Mesothelial cell of epicardium (in vitro differentiated cells): ENCODE measurements around the gene C4BPB. TPM values are rescaled to one million over a fixed set of nuclear protein-coding genes. Genes with fewer than 3 reads are reported as not detected.

Source experiments
- DNase-seq, 2 experiments: peaks; one replicate each; pipeline ENCODE4 v3.0.0; 2021; ENCODE audit warnings: low spot score in 2 of 2; ENCODE audit not compliant: unreplicated experiment in 2 of 2
- H3K27ac Mint-ChIP-seq: 2 replicates; pipeline ENCODE4 v1.8.0; 2021; ENCODE audit warnings: mixed read lengths
- H3K27me3 Mint-ChIP-seq: 2 replicates; pipeline ENCODE4 v1.8.0; 2021; ENCODE audit warnings: low read depth, mixed read lengths
- H3K36me3 Mint-ChIP-seq: 2 replicates; pipeline ENCODE4 v1.8.0; 2021; ENCODE audit warnings: mixed read lengths
- H3K4me1 Mint-ChIP-seq: 2 replicates; pipeline ENCODE4 v1.8.0; 2021; ENCODE audit warnings: mixed read lengths
- H3K4me3 Mint-ChIP-seq: 2 replicates; pipeline ENCODE4 v1.8.0; 2021; ENCODE audit warnings: mild to moderate bottlenecking, moderate library complexity, mixed read lengths
- H3K9me3 Mint-ChIP-seq: 2 replicates; pipeline ENCODE4 v1.8.0; 2021; ENCODE audit warnings: mixed read lengths
- CTCF ChIP-seq: fragments of 200-600 bp; sonication (generic); IDR thresholded peaks from one replicate; pipeline ENCODE4 v1.5.0; 2021; ENCODE audit warnings: antibody characterized with exemption; ENCODE audit not compliant: unreplicated experiment
- total RNA-seq: library from RNA; stranded (reverse); gene quantifications from 3 replicates; pipeline ENCODE4 v1.2.1, GENCODE V29; 2021

The C4BPB gene
- total RNA-seq, 1 donor from 2014 or later = not detected

- no peak overlapping the region for H3K4me3 Mint-ChIP-seq
- no peak for DNase-seq
- no peaks in the 10 kb centered on the region for H3K27me3 Mint-ChIP-seq
- TF ChIP-seq CTCF = no peak
- no peaks in the 10 kb centered on the region for H3K4me1 Mint-ChIP-seq
- peaks cover 7% of the 10 kb centered on the region for H3K9me3 Mint-ChIP-seq
- no peak overlapping the region for H3K27ac Mint-ChIP-seq
- H3K36me3 Mint-ChIP-seq = no peaks in the 10 kb centered on the region
Observed at GRCh38 chr1:207145401-207146058, 56.9 kb downstream of the C4BPB start.

Other genes with a start within 250 kb of the C4BPB start
- not detected in 3 replicates for gene IL20, start 223.2 kb upstream of the C4BPB start, total RNA-seq
- not detected in 3 replicates for gene IL24, start 191.4 kb upstream of the C4BPB start, total RNA-seq
- not detected in 3 replicates for gene FCMR, start 166.9 kb upstream of the C4BPB start, total RNA-seq
- gene PIGR, start 142.4 kb upstream of the C4BPB start, total RNA-seq = not detected in 3 replicates
- not detected in 3 replicates for gene FCAMR, start 118.4 kb upstream of the C4BPB start, total RNA-seq
- gene C1orf116, start 56.1 kb upstream of the C4BPB start, total RNA-seq = 0.44 to 0.67 TPM (median 0.57 TPM) in 3 replicates
- 9.6 to 10.3 TPM (median 10.1 TPM) in 3 replicates for gene YOD1, start 37.7 kb upstream of the C4BPB start, total RNA-seq
- 12.5 to 13.6 TPM (median 12.7 TPM) in 3 replicates for gene PFKFB2, start 35.6 kb upstream of the C4BPB start, total RNA-seq
- 0.09 to 0.20 TPM (median 0.16 TPM) in 3 replicates for gene C4BPA, start 15.4 kb downstream of the C4BPB start, total RNA-seq
- 35.1 to 37.9 TPM (median 35.3 TPM) in 3 replicates for gene CD55, start 232.8 kb downstream of the C4BPB start, total RNA-seq